Panc1 (cell line): Measurements from ENCODE around the gene OR13F1.

Experiments used
- CTCF ChIP-seq: fragments of 450-650 bp; IDR thresholded peaks from 2 replicates; pipeline ENCODE4 v1.5.1; 2017; ENCODE audit warnings: mild to moderate bottlenecking
- POLR2AphosphoS5 ChIP-seq: IDR thresholded peaks from 2 replicates; pipeline ENCODE4 v1.6.1; 2012; ENCODE audit warnings: mild to moderate bottlenecking, low read depth, low read length, moderate library complexity

GRCh38 chr9:104553261-104553660 is 49.2 kb downstream of the OR13F1 start:
- TF ChIP-seq CTCF = no peak
- no peak for TF ChIP-seq POLR2AphosphoS5
